Muscle of arm (tissue), 12 donors: ENCODE results near the gene PSMB7. TPM values are rescaled to one million over a fixed set of nuclear protein-coding genes. Genes with fewer than 3 reads are reported as not detected.

Experiments used
- DNase-seq: peaks from one replicate; pipeline ENCODE4 v3.0.0-alpha.2; 2013
- polyA plus RNA-seq, 12 donors: library from polyadenylated mRNA; unstranded; fragments of 120-200 nt; gene quantifications; one replicate each; pipeline ENCODE4 v1.2.1, GENCODE V29; 2013; ENCODE audit not compliant: insufficient read length in 12 of 12

Gene PSMB7
- polyA plus RNA-seq, 12 donors: 109 to 208 (median 183) TPM; not detected in 1

DNA sequence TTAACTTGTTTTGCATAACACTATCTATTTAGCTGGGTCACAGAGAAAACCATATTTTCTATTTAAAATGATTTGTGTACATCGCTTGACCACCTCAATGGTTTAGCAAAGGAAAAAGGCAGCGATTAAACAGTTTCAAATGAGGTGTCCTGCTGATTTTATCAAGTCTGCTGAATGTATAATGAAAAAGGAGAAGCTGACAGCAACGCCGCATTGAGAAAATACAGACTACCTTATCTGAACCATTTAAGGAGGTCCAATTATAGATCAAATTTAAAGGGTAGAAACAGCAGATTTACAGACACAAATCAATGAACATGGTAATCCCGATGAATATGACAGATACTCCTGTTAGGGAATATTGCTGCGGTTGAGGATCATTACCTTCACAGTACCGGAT is 29.6 kb downstream of the PSMB7 start:
- DNase-seq: no peak

DNA sequence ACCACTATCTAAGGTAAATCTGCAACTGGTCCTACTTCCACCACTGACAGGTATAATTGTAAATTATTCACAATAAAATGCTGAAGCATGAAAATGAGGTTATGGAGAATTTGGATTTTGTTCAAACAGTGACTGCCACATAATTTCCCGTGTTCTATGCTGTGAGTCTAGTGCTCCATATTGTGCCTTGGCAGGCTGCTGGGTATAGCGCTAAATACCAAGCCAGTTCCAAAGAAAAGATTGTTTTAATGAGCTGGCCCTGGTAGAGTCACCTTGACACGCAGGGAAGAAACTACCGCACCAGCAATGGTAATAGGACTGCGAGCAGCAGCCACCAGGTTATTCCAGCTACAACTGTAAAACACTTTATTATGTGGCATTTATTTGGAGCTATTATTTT is 30.4 kb downstream of the PSMB7 start:
- no peak for DNase-seq

GRCh38 chr9:124384210-124384609 is 31.0 kb downstream of the PSMB7 start:
- DNase-seq: no peak

GRCh38 chr9:124381170-124381945 is 33.9 kb downstream of the PSMB7 start:
- no peak for DNase-seq

GRCh38 chr9:124377551-124378406 is 37.5 kb downstream of the PSMB7 start:
- no peak for DNase-seq

DNA sequence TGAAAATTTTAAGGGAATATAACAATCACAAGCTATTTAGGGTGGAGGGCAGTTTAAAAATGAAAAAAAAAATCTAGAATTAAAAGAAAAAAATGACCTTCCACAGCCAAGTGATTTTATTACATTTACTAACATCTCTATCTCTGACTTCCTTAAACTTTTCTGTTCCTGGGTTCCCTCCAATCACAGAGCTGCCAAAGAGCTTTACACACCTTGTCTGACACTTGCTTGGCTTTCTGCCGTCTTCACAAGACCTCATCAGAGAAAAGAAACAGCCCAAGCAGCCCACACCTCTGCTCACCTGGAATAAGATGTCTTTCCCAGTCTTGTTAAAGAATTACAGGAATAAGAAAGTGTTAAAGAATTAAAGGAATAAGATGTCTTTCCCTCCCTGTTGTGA is 38.9 kb downstream of the PSMB7 start:
- DNase-seq: no peak

- DNase-seq: no peak
Observed at GRCh38 chr9:124375726-124376125, 39.5 kb downstream of the PSMB7 start.

GRCh38 chr9:124373851-124374250 is 41.4 kb downstream of the PSMB7 start:
- no peak for DNase-seq

DNA sequence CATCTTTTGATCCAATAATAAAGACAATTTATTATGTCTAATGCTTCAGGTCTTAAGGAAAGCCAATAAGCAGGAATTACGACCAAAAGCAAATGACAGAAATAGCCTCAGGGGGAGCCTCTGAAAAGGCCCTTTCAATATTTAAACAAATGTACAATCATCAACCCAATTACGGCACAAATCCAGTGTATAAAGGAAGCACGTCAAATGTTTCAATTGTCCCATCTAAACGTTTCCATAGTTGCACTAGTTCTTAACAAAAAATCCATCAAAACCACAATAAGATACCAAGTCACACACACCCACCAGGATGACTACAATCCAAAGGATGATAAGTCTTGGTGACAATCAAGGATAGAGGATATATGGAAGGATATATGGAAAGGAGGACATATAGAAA is 41.9 kb downstream of the PSMB7 start:
- DNase-seq: no peak

DNA sequence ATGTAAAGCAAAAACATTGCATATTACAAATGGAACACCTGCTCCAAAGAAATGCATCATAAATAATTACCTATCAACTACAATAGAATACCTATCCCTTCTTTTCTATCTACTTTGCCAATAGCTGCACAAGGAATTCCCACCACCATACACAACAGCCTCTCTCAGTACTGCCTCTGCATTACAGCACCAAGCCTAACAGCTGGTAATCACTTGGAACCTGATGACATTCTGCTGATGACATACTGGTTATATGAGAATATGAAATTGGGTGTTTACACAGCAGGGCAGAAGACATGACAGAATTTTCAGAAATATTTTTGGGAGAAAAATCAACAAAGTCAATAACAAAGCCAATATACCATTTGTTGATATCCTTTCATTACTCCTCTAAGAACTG is 43.2 kb downstream of the PSMB7 start:
- no peak for DNase-seq

- DNase-seq: no peak
Observed at GRCh38 chr9:124370896-124371582, 44.2 kb downstream of the PSMB7 start.

- no peak for DNase-seq
Observed at GRCh38 chr9:124369231-124369797, 45.9 kb downstream of the PSMB7 start.

- no peak for DNase-seq
Observed at GRCh38 chr9:124368692-124369091, 46.5 kb downstream of the PSMB7 start.

GRCh38 chr9:124366476-124367220 is 48.6 kb downstream of the PSMB7 start:
- DNase-seq: no peak

GRCh38 chr9:124365036-124365435 is 50.2 kb downstream of the PSMB7 start:
- DNase-seq: no peak

DNA sequence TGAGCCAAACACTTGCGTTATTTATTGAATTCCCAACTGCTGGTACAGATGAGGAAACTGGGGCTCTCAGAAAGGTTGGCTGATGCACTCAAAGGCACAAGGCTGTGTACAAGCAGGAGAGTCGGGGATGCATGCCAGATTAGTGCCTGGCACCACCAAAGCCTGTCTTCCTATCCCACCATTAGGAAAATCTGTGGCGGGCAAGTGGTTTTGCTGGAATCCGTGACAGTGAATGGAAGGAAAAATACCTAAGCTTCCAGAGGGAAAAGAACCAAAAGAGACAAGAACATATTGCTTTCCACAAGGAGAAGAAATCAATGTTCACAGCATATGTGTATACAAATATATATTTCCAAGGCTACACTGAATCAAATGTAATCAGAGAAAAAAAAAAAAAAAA is 51.1 kb downstream of the PSMB7 start:
- DNase-seq: no peak

GRCh38 chr9:124363326-124364096 is 51.7 kb downstream of the PSMB7 start:
- DNase-seq: no peak

GRCh38 chr9:124361128-124361527 is 54.1 kb downstream of the PSMB7 start:
- DNase-seq: no peak

GRCh38 chr9:124359855-124360678 is 55.2 kb downstream of the PSMB7 start:
- DNase-seq: no peak

GRCh38 chr9:124359426-124359825 is 55.8 kb downstream of the PSMB7 start:
- DNase-seq: no peak
